ENCODE results near the gene CGB3. TPM values are rescaled to one million over a fixed set of nuclear protein-coding genes. Genes with fewer than 3 reads are reported as not detected.
"Not testable (repeated sequence)": the region's sequence is repeated elsewhere in the genome, so short reads cannot be mapped to it uniquely, and the experiment has no call there.

The CGB3 gene
- polyA plus RNA-seq, 6 donors from 2014 or later, result not detected

DNA sequence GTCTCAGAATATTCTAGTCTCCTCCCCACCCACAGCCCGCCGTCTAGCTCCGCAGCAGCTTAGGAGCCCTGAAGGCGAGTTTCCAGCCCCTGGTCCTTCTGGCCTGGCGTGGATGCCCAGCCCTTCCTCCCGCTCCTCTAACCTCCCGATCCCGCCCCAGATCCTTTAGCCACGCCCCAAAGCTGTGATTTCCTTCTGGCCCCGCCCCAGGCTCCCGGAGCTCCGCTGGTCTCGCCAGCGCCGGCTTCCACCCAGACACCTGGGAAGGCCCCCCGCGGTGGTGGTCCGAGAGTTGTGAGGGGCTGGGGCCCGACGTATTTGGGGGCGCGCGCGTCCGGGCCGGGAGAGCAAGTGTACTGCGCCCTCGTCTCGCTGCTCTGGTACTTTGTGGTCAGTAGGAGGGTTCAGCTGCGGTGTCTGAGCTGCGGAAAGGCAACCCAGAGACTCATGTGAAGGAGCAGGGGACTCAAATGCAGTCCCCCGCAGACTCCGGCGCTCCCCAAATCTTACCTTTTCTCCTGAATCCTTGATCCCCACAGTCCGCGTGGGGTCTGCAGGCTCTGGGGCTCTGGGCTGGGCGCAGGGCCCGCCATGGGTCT, 33.6 kb upstream of the CGB3 start, which contains the start of gene CGB7:
Gene CGB7, minus strand, starts transcription at position 114 of the 599 bp plus-strand sequence. CDS start 2,374 bp downstream, outside the sequence.
- DNase-seq (no peak), ATAC-seq (ENCODE audit: low read depth in 2 of 2) (no peak)
- Mint-ChIP-seq H3K4me3 (peak within 1 kb of the TSS; percentile 67 to 97 (median 90)), H3K9me3 (peaks cover 0 to 4% (median 0%) of the 10 kb centered on the region in 7 donors), H3K4me1 (peaks cover 18 to 22% (median 22%) of the 10 kb centered on the region in 3 donors), H3K27me3 (peaks cover 28 to 77% (median 61%) of the 10 kb centered on the region in 3 donors), H3K36me3 (peaks cover 0 to 13% of the 10 kb centered on the region in 2 donors), H3K27ac (peak within 1 kb of the TSS in 5 of 6 donors; percentile 15 to 86 (median 52))

DNA sequence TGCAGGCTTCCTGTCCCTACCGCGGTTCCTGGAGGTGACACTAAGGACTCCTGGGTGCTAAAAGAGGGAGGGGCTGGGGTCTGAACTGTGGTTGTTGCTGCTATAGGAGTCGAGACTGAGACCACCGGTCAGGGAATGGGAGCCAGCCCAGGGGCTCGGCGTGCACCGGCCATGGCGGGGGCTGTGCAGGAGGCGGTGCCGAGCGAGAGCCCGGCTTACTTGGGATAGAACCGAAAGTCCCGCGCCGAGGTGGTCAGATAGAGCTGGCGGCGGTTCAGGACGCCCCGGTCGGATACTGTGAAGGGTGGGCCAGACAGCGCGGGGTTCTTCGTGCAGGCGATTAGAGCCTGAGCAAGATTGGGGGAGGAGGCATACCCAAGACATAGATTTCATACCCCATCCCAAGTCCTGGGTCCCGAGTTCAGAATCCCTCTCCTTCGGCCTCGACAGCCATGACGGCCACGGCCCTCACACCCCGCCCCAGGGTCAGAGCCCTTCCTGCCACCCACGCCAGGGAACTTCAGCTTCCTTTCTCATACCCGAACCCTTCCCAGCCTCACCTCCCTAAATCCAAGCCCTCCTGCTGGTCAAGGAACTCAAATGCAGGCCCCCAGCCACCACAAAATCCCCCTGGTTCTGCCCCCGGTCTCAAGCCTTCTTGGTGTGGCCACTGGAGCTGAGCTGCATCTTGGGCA, 32.9 kb upstream of the CGB3 start:
- Mint-ChIP-seq H3K36me3 (peaks cover 0 to 13% of the 10 kb centered on the region in 2 donors), H3K27ac (peak overlapping the region in 3 of 6 donors; percentile 15 to 70 (median 52)), H3K4me1 (peaks cover 18 to 22% (median 22%) of the 10 kb centered on the region in 3 donors), H3K27me3 (peaks cover 28 to 78% (median 61%) of the 10 kb centered on the region in 3 donors), H3K4me3 (peak overlapping the region; percentile 67 to 97 (median 90))
- not testable (repeated sequence) for DNase-seq; H3K9me3 Mint-ChIP-seq; ATAC-seq (ENCODE audit: low read depth in 2 of 2)

DNA sequence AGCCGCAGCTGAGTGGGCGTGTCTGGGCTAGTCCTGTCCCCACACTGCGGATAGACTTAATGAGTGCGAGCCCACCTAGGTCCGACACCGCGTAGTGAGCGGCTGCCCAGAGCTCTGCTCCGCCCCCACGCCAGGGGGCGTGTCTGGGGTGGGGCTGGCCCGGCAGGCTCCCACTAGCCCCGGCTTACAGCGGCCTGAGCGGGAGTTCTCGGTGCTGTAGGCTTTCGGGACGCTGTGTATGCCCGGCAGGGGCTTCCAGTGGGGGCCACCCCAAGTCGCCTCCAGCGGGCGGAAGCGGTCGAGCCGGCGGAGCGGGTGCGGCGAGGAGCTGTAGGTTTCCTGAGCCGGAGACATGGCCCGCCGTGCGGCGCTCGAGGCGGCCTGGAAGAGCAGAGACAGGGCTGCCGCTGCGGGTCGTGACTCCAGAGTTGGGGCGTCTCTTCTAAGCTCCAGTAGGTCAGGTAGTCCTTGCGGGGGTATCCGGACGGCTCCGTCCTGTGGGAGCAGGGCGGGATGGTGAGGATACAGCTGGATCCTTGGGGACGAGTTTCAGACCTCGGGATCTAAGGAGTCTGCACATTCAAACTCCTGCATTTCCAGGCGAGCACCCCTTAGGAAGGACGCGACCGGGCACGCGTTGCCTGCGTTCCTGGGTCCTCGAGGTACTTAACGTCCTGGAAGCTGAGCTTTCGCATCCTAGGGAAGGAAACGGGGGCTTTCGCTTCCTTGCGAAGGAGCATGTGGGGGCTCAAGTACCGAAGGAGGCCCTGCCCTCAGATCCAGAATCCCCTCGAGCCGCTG, 32.2 kb upstream of the CGB3 start:
- ATAC-seq (ENCODE audit: low read depth in 2 of 2) (peak; percentile 74 to 81), DNase-seq (peak; percentile 54)
- no peak overlapping the region for H3K27ac Mint-ChIP-seq
- peaks cover 28 to 70% (median 56%) of the 10 kb centered on the region in 3 donors for H3K27me3 Mint-ChIP-seq
- peaks cover 18 to 22% (median 22%) of the 10 kb centered on the region in 3 donors for H3K4me1 Mint-ChIP-seq
- H3K9me3 Mint-ChIP-seq, result peaks cover 0 to 4% (median 0%) of the 10 kb centered on the region in 7 donors
- peak overlapping the region; percentile 67 to 97 (median 90) for H3K4me3 Mint-ChIP-seq
- peaks cover 0 to 13% of the 10 kb centered on the region in 2 donors for H3K36me3 Mint-ChIP-seq

DNA sequence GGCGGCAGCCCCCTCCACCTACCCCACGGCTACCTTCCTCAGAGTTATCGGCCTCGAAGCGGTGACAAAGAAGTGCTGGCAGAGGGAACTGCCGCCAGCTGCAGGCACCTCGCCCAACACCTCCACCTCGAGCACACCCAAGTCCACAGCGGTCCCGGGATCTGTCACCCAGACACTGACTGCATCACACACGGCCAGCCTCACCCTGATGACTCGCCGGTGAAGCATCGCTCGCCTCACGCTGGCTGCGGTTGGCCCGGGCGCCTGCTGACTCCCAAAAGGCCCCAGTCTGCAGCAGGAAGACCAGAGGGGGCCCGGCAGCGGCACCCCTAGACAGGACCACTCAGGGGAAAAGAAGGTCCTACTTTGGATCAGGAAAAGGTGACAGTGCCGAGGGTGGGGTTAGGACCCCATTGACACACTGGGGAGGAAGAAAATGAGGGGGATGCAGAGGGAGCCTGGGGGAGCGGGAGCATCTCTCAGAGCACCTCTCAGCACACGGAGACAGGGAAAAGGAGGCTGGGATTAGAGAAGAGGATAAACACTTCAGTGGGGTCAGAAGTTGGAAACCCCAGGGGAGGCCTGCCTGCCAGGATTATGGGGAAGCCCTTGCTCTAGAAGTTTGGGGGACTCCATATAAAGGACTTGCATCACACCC, 26.4 kb upstream of the CGB3 start:
- H3K4me1 Mint-ChIP-seq; ATAC-seq (ENCODE audit: low read depth in 2 of 2); H3K36me3 Mint-ChIP-seq; H3K4me3 Mint-ChIP-seq; DNase-seq; H3K9me3 Mint-ChIP-seq: not testable (repeated sequence)
- H3K27me3 Mint-ChIP-seq, result peaks cover 5 to 27% (median 22%) of the 10 kb centered on the region in 3 donors
- peak overlapping the region in 1 of 6 donors; percentile 88 for H3K27ac Mint-ChIP-seq

DNA sequence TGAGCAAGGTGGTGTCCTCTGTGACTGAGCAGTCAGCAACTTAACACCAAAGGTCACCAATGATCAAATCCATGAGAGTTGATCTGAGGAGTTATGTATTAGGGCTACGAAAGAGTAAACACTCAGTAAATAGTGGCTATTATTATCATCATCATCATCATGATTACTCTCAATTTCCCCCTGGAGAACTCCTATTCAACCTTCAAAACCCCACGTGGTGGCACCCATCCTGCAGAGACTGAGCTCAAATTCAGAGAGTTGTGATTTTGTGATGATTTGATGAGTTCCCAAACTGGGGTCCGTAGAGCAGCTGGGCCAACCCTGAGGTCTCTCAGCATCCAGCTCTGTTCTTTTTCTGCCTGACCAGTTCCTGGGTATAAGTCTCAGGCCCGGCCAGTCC, 25.7 kb upstream of the CGB3 start:
- not testable (repeated sequence) for DNase-seq; H3K9me3 Mint-ChIP-seq; H3K4me1 Mint-ChIP-seq; H3K4me3 Mint-ChIP-seq; H3K27ac Mint-ChIP-seq; H3K36me3 Mint-ChIP-seq; ATAC-seq (ENCODE audit: low read depth in 2 of 2)
- H3K27me3 Mint-ChIP-seq, result peaks cover 5 to 20% (median 16%) of the 10 kb centered on the region in 3 donors

DNA sequence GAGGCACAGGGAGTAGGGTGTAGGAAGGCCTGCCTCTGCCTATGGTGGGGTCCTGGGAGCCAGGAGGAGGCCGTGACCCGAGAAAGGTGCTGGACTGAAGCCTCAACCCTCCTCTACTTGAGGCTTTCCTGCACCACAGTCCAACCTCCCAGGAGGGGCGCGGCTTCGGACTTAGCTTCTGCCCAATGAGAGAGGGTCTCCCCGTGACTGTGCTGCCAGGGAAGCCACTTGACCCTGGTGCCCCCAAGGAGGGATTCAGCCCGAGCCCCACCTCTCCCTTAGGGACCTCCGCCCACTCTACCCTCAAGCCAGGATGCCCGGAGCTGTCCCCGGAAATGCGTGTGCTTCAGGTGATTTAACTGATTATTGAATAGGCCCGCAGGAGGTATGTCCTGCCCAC, 24.9 kb upstream of the CGB3 start, which contains the start of gene CGB8:
Gene CGB8, minus strand, starts transcription at position 101 of the 400 bp plus-strand sequence. CDS start 372 bp downstream, outside the sequence.
- H3K4me3 Mint-ChIP-seq; ATAC-seq (ENCODE audit: low read depth in 2 of 2); DNase-seq; H3K4me1 Mint-ChIP-seq; H3K9me3 Mint-ChIP-seq; H3K27ac Mint-ChIP-seq; H3K36me3 Mint-ChIP-seq: not testable (repeated sequence)
- peaks cover 5 to 16% (median 15%) of the 10 kb centered on the region in 3 donors for H3K27me3 Mint-ChIP-seq

DNA sequence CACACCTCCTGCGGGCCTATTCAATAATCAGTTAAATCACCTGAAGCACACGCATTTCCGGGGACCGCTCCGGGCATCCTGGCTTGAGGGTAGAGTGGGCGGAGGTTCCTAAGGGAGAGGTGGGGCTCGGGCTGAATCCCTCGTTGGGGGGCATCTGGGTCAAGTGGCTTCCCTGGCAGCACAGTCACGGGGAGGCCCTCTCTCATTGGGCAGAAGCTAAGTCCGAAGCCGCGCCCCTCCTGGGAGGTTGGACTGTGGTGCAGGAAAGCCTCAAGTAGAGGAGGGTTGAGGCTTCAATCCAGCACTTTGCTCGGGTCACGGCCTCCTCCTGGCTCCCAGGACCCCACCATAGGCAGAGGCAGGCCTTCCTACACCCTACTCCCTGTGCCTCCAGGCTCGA, 19.4 kb upstream of the CGB3 start, which contains the start of gene CGB5:
Gene CGB5, plus strand, starts transcription at position 301 of the 400 bp plus-strand sequence. CDS start 362 bp downstream, outside the sequence.
- not testable (repeated sequence) for H3K27me3 Mint-ChIP-seq; H3K4me1 Mint-ChIP-seq; ATAC-seq (ENCODE audit: low read depth in 2 of 2); H3K9me3 Mint-ChIP-seq; DNase-seq; H3K36me3 Mint-ChIP-seq; H3K4me3 Mint-ChIP-seq
- peak within 1 kb of the TSS in 1 of 6 donors; percentile 12 for H3K27ac Mint-ChIP-seq

DNA sequence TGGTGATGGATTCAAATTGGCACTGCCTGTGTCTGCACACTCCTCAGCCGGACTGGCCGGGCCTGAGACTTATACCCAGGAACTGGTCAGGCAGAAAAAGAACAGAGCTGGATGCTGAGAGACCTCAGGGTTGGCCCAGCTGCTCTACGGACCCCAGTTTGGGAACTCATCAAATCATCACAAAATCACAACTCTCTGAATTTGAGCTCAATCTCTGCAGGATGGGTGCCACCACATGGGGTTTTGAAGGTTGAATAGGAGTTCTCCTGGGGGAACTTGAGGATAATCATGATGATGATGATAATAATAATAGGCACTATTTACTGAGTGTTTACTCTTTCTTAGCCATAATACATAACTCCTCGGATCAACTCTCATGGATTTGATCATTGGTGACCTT, 18.5 kb upstream of the CGB3 start:
- H3K27ac Mint-ChIP-seq; DNase-seq; H3K27me3 Mint-ChIP-seq; H3K9me3 Mint-ChIP-seq; ATAC-seq (ENCODE audit: low read depth in 2 of 2); H3K4me1 Mint-ChIP-seq; H3K36me3 Mint-ChIP-seq; H3K4me3 Mint-ChIP-seq: not testable (repeated sequence)

DNA sequence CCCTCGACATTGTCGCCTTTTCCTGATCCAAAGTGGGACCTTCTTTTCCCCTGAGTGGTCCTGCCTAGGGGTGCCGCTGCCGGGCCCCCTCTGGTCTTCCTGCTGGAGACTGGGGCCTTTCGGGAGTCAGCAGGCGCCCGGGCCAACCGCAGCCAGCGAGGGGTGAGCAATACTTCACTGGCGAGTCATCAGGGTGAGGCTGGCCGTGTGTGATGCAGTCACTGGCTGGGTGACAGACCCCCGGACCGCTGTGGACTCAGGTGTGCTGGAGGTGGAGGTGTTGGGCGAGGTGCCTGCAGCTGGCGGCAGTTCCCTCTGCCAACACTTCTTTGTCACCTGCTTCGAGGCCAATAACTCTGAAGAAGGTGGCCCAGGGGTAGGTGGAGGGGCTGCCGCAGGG, 18.0 kb upstream of the CGB3 start:
- no peak overlapping the region for H3K4me3 Mint-ChIP-seq
- H3K9me3 Mint-ChIP-seq, result no peaks in the 10 kb centered on the region
- no peak for DNase-seq
- no peaks in the 10 kb centered on the region for H3K36me3 Mint-ChIP-seq
- H3K27me3 Mint-ChIP-seq, result peaks cover 0 to 4% (median 0%) of the 10 kb centered on the region in 3 donors
- no peak overlapping the region for H3K27ac Mint-ChIP-seq
- no peak for ATAC-seq (ENCODE audit: low read depth in 2 of 2)
- no peaks in the 10 kb centered on the region for H3K4me1 Mint-ChIP-seq

DNA sequence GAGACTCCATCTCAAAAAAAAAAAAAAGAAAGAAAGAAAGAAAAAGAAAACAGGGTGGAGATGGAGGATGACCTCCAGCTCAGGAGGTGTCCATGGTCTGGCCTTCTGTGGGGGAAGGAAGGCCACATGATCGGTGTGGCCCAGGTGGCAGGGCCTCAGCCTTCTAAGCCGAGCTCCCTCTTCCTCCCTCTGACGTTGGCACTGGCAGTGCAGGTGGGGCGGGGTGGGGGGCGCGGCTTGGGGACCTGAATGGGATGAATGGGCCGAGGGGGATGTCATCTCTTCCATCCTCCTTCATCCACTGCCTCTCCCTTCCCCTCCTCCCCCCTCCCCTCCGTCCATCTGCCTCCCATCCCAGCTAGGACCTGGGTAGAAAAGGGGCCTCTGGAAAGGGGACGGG, 15.6 kb upstream of the CGB3 start:
- not testable (repeated sequence) for H3K27ac Mint-ChIP-seq, H3K9me3 Mint-ChIP-seq

DNA sequence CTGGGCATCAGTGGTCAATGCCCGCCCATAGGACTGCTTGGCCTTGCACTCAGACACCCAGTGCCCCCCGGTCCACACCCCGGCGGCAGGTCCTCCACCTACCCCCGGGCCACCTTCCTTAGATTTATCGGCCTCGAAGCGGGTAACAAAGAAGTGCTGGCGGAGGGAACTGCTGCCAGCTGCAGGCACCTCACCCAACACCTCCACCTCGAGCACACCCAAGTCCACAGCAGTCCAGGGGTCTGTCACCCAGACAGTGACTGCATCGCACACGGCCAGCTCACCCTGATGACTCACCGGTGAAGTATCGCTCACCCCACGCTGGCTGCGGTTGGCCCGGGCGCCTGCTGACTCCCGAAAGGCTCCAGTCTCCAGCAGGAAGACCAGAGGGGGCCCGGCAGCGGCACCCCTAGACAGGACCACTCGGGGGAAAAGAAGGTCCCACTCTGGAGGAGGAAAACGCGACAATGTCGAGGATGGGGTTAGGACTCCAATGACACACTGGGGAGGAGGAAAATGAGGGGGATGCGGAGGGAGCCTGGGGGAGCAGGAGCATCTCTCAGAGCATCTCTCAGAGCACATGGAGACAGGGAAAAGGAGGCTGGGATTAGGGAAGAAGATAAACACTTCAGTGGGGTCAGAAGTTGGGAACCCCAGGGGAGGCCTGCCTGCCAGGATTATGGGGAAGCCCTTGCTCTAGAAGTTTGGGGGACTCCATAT, 14.6 kb upstream of the CGB3 start:
- H3K36me3 Mint-ChIP-seq; H3K27ac Mint-ChIP-seq; H3K4me1 Mint-ChIP-seq; H3K9me3 Mint-ChIP-seq; ATAC-seq (ENCODE audit: low read depth in 2 of 2); DNase-seq; H3K4me3 Mint-ChIP-seq: not testable (repeated sequence)
- peaks cover 4 to 16% (median 7%) of the 10 kb centered on the region in 3 donors for H3K27me3 Mint-ChIP-seq

More for the DNA sequence above, 15.6 kb upstream of the CGB3 start:
- H3K36me3 Mint-ChIP-seq; H3K4me1 Mint-ChIP-seq; ATAC-seq (ENCODE audit: low read depth in 2 of 2); H3K4me3 Mint-ChIP-seq; DNase-seq: not testable (repeated sequence)
- peaks cover 4 to 12% (median 7%) of the 10 kb centered on the region in 3 donors for H3K27me3 Mint-ChIP-seq

DNA sequence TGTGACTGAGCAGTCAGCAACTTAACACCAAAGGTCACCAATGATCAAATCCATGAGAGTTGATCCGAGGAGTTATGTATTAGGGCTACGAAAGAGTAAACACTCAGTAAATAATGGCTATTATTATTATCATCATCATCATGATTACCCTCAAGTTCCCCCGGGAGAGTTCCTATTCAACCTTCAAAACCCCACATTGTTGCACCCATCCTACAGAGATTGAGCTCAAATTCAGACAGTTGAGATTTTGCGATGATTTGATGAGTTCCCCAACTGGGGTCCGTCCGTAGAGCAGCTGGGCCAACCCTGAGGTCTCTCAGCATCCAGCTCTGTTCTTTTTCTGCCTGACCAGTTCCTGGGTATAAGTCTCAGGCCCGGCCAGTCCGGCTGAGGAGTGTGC, 14.0 kb upstream of the CGB3 start:
- not testable (repeated sequence) for H3K4me3 Mint-ChIP-seq; H3K27ac Mint-ChIP-seq; DNase-seq; H3K9me3 Mint-ChIP-seq; H3K36me3 Mint-ChIP-seq; ATAC-seq (ENCODE audit: low read depth in 2 of 2); H3K4me1 Mint-ChIP-seq
- peaks cover 4 to 16% (median 7%) of the 10 kb centered on the region in 3 donors for H3K27me3 Mint-ChIP-seq
